Stimulated activated CD4-positive, alpha-beta T cell treated with anti-CD3 and anti-CD28 coated beads, Interleukin-1b, Interleukin-23, amount 100 ng/mL, for 24 hours (primary cell): ENCODE results near the gene TARBP1.
"Not testable (repeated sequence)": the region's sequence is repeated elsewhere in the genome, so short reads cannot be mapped to it uniquely, and the experiment has no call there.

Experiments used
- DNase-seq, 4 experiments: peaks; one replicate each; pipeline ENCODE4 v3.0.0-alpha.2; 2020; ENCODE audit warnings: low read depth in 4 of 4, low spot score in 1 of 4

Gene TARBP1

DNA sequence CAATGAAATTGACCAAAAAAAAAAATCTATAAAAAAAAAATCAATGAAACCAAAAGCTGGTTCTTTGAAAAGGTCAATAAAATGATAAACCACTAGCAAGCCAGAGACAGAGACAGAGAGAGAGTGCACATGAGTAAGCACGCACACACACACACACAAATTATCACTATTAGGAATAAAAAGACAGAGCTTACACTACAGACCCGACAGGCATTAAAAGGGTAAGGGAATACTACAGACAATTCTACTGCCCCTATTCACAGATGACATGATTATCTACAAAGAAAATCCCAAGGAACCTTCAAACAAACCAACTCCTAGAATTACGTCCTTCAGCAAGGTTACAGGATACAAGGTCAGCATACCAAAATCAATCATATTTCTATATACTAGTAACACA is 38.6 kb downstream of the TARBP1 start:
- DNase-seq: no peak

DNA sequence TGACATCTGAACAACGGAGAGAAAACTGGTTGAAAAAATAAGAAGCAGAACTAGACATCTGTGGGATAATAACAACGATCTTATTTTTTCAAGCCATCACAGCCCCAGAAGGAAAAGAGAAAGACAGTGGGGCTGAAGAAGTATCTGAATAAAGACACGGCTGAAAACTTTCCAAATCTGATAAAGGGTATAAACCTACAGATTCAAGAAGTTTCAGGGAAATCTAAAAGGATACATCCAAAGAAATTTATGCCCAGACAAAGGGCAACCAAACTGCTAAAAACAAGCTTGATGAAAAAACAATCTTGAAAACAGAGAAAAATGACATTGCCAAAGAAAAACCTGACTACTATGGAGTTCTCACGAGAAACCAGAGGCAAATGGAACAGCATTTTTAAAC is 40.4 kb downstream of the TARBP1 start:
- DNase-seq: no peak

DNA sequence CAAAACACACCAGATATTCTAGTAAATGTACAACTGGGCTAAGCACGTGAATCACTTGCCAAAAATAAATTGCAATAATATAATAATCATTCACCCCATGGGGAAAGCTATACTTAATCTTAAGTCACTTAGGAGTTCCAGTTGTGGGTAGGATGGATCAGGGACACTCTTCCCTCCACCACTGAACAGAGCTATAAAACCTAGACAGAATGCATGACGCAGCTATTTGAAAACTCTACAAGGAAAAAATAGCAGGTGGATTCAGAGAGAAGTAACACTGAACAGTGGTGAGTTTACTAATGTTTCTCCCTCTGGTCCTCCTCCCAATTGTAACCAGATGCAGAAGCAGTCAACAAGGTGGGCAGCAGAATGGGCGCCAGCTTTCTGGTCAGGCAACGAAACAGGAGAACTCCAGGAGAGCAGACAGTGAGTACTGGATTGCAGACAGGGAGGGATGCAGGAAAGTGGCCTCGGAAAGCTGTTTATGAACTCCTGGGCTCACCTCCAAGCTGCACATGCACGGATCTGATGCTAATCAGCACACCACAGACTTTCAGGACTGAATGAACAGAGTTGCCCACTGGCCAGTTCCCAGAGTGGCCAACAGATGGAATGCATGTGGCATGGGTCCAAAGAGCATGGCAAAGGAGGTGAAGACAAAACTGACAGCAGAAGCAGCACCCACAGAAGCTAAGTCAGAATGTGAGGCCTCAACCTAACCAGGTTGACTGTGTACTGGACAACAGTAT is 41.4 kb downstream of the TARBP1 start:
- no peak for DNase-seq

DNA sequence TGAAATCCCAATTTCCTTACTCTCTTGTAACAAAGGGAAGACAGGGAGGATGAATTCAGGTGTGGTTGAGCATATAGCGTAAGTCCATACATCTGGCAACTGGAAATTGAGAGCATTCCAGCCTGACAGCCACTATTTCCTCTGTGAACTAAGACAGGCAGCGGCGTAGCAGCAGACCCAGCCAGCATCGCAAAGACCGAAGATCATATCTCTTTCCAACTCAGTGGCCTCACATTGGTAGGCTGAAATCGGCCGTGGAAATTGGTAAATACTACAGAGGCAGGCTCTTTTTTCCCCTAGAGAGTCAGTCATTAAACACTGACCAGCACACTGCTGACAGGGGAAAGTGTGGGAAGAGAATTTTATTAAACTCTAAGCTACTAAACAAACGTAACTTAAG is 43.4 kb downstream of the TARBP1 start:
- no peak for DNase-seq

DNA sequence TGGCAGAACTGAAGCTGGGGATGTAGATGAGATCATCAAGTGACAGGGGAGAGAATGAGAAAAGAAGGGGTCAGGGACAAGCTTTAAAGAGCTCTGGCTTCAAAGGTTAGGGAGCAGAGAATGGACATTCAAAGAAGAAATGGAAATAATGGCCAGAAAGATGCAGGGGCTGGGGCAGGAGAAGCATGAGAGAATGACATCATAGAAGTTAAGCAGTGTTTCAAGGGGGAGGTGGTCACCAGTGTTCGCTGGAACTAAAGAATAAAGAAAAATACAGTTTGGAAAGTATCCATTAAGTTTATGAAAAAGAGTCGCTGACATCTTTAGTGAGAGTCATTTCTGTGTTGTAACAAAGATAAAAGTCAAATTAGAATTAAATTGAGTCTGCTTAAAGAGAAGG is 44.3 kb downstream of the TARBP1 start:
- no peak for DNase-seq

DNA sequence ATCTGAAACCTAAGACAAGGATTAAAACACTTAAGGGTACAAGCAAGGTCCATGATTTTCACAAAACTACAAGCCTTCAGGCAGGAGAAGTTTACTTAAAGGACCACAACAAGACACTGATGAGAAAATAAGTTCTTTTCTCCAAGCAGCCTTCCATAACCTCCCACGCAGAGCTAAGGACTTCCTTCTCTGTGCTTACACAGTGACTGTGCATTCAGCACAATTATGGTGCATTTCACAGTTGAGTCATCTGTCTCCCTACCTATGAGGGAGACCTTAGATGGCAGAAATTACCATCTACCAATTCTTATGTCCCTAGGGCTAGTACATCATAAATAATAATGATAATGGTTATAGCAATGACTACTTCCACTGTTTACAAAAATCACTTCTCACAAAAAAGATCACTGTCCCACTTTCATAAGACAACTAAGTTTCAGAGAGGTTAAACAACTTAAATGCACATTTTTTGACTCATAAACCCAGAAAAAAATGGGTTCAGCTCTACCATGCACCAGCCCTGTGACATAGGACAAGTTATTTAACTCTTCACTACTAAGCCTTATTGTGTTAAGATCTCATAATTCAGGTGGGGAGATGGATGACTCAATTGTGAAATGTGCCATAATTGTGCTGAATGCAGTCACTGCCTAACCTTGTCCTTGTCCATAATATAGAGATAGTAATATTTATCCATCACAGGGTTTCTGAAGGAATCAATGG is 45.3 kb downstream of the TARBP1 start:
- DNase-seq: no peak

DNA sequence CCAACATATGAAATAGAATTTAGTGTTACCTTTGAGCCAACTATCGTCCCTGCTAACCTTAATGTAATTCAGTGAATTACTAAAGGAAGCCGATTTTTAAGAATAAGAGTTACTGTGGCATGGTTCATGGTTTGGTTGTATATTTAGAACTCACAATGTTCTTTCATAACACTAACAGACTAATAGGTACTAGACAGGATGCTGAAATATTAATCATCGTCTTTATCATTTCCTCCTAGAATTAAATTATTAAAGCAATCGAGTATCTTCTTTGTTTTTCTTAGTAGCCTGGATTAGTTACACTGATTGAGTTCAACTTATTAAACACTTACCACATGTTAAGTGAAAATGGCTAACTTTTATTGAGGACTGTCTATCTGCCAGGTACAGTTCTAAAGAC is 47.7 kb downstream of the TARBP1 start:
- DNase-seq: no peak

DNA sequence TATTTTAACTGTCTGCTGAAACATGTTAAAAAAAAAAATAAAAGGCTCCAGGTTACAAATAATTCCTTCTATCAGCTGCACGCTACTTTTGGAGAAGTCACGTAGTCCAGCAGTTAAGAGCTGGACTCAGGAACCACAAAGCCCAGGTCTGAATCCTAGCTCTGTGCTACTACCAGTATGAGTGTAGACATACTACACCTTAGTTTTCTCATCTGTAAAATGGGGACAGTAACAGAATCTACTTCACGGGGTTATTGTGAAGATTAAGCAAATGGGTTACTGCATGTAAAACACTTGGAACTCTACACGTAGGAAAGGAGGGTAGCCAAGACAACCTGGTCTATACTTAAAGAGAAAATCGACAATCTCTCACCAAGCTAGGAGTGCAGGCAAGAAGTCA is 48.3 kb downstream of the TARBP1 start:
- DNase-seq: no peak

DNA sequence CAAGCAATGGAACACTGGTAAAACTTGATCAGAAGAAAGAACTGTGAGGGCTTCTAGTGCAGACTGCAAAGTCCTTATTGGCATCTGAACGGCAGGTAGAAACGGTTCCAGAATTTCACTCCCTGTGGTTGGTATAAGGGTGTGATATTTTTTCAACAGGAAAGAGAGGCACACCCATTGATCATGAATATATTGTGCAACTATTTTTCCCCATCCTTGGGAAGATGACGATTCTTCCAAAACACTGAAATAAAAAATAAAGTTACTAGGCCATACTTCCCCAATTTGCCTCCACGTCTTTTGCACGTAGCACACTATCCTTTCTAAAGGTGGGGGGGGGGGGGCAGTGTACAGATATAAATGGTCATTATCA is 49.6 kb downstream of the TARBP1 start:
- no peak for DNase-seq

DNA sequence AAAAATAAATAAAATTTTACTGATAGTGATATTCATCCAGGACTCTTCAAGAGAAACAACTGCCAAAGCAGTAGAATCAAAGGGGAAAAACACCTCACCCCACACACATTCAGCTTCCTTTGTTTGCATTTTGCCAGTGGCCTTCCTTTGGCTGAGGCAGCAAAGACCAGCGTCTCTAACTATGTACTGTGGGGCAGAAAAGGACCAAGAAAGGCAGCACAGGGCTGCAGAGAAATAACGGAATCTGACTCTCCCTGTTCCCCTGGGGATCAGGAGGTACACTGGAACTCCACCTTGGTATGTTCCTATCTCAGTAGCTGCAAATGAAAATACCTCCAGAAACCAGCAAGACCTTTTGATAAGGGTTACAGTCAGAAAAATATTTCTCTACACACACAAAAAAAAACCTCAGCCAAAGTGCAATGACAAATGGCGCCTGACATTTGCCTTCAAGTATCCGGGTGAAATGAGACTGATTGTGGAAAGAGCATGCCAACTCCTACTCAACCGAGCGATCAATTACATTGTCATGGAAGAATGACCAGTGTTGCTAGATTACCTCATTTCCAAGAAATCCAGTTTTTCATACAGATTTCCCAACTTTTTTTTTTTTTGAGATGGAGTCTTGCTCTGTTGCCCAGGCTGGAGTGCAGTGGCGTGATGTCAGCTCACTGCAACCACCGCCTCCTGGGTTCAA is 50.9 kb downstream of the TARBP1 start:
- DNase-seq: no peak

DNA sequence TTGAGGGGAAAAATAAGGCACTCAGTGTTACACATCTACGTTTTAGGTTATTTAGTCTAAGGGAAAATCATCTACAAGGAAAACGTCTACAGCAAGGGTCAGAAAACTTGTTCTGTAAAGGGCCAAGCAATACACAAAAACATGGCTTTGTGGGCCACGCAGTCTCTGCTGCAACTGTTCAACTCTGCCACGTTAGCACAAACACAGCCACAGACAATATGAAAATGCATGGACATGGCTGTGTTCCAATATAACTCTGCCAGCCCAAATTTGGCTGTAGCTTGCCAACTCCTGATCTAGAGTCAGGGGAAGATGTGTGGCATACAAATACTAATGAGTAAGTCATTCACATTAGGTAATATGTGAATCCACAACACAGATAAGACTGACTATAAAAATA is 65.0 kb downstream of the TARBP1 start:
- DNase-seq: no peak

DNA sequence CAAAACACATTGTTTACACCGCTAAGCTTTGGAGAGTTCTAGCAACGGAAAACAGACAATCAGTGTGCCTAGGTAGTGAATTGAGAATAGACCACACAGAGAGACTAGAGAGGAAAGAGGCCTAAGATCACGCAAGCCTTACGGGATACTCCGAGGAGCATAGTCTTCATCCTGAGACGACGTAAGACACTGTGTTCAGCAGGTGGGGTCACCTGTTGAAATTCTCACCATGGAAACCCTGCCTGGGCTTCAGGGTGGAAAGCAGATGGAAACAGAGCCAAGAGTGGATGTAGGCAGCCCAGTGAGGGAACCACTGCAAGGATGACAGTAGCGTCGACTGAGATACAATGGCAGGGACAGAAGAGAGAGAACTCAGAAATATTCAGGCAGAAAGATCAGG is 65.5 kb downstream of the TARBP1 start:
- no peak for DNase-seq

DNA sequence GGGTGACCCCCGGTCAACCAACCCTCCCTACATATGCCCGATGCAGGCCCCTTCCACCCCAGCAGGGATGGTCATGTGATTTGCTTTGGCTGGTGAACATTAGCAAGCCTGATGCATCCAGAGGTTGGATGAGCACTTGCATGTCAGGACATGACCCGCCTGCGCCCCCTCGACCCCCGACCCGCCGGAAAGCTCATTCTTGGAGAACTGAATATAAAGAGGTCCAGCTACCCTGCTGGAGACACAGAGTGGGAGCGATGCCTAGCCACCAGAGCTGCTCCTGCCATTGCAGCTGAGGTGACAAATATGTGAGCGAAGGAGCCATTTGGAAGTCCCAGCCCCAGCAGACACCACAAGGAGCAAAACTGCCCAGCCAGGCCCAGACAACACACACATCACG is 66.1 kb downstream of the TARBP1 start:
- DNase-seq: no peak

DNA sequence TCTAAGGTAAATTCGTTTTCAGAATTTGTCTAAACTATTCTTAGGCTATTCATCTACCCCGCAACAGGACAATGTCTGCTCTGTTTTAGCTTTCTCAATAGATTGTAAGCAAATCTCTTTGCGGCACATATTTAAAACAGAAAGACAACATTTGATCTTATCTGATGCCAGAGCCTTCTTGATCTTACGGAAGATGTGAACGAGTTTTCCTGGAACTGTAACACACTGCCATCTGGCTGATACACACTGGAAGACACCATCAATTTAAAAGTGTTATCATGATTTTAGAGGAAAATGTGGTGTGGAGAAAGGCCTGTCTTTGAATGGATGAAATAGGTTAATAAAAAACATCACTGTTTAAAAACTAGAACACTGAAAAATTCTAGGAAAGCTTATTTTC is 69.7 kb downstream of the TARBP1 start:
- DNase-seq: no peak

DNA sequence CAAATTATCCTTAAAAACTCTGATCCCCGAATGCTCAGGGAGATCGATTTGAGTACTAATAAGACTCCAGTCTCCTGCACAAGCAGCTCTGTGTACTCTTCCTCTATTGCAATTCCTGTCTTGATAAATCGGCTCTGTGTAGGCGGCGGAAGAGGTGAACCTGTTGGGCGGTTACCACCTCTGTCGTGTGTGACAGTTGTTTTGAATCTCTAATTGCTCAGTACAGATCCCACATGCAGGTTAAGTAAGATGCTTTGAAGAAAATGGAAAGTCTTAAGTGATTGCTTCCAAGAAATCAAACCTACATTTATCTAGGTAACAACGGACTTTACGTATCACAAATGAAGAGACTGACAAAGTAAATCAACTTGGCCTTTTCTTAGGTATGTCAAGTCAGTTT is 70.2 kb downstream of the TARBP1 start:
- peak in 3 of 4 experiments; percentile 45 to 57 (median 49) for DNase-seq

DNA sequence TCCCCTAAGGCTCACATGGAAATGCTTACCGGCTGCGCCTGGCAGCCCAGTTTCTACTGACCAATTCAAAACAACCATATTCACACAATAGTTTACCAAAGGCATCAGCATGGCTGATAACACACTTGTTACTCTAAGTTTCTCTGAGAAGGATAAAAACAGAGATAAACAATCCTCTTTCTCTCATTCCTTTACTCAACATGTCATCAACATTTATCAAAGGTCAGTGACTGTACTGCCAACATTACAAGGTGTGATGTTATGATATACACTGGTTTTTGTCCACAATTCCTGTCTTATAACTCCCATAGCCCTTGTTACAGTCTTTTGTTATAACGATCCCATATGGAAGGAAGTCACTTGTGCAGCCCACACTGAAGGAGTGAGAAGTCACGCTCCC is 72.1 kb downstream of the TARBP1 start:
- DNase-seq: no peak

DNA sequence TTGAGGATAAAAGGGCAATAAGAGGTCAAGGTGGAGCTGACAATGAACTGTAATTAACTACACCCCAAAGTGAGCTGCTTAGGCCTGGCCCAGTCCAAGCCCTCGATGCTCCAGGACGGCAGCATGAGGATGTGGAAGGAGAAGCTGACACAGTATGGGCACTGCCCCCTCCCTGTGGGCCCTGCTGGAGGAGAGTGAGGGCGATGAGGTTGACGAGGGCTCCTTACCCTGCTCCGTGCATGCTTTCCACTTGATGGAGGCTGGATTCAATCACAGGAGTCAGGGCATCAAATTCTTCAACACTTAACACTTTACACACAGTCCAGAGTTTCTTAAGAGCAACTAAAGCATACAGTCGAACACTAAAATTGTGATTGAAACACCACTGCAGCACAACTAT is 73.3 kb downstream of the TARBP1 start:
- no peak for DNase-seq

DNA sequence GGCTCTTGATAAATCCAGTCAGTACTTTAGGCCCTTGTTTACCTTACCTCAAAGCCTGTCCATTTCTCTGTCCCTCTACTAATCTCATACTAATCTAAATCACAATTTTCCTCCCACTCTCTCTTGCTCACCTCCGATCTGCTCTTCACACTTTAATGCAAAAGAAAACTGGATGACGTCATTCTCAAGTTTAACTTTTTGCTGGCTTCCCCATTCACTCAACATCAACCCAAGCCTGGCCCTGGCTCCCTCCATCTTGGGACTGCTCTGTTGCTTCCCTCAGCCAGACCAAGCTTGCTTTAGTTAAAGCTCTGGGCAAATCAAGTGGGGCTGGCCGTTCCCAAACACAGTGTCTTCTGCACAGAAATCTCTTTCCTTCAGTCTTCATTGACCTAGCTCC is 76.0 kb downstream of the TARBP1 start:
- DNase-seq: no peak

DNA sequence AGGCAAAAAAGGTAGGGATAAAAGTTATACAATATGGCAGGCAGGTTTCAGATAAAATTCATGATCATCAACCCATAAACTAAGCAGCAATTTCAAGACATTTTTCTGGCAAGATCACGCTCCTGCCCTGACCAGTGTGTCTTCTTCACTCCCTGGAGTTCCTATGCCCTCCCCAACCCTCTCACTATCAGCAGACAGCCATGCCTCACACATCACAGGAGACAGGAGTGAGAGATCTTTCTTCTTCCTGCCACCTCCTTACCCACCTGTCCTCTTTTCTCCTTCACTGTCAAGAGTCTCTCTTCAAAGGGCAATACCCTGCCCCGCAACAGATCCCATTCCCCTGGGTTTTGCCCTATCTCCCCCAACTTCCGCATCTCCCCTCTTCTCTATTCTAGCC is 77.3 kb downstream of the TARBP1 start:
- no peak for DNase-seq

DNA sequence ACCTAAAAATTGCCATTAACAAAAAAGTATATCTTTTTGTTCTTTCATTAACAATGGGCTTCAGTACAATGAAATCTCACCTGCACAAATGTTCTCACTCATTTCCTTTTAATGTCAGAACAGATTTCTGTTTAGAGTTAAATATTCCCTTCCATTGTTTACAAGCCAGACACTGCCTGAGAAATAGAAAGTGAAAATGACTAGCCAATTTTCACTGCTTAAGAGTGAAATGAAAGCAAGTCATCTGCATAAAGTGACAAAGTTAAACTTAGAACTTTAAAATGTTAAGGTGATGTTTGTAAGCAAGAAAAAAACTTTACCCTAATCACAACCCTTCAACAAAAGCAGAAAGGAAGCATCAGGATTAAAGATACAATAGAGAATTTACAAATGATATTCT is 78.2 kb downstream of the TARBP1 start:
- DNase-seq: no peak

DNA sequence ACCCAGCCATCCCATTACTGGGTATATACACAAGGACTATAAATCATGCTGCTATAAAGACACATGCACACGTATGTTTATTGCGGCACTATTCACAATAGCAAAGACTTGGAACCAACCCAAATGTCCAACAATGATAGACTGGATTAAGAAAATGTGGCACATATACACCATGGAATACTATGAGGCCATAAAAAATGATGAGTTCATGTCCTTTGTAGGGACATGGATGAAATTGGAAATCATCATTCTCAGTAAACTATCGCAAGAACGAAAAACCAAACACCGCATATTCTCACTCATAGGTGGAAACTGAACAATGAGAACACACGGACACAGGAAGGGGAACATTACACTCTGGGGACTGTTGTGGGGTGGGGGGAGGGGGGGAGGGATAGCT is 79.5 kb downstream of the TARBP1 start:
- not testable (repeated sequence) for DNase-seq

DNA sequence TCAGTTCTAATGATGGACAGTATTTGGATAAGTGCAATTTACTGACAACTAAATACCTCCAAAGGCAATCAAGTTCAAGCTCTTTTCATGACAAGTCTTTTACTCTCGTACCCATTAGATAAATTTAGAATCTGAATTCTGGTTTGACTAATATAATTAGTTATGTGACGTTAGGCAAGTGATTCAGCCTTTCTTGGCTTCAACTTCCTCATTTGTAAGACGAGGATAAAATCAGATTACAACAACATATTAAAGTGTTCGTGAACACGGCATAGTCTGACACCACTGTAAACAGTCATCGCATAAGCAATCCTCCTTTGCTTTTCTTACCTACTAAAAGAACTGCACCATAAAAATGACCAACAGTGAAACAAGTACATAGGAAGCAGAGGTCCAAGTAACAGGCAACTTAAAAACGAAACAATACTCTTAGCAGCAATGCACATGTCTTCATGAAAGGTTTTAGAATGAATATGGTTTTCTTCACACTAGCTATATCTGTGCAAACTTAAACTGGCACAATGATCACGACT is 80.1 kb downstream of the TARBP1 start:
- no peak for DNase-seq
